H1 (cell line): Measurements from ENCODE around the gene DENND1A.

Experiments
- BACH1 ChIP-seq: IDR thresholded peaks from 2 replicates; pipeline ENCODE4 v1.6.1; 2012; ENCODE audit warnings: low read length, improper control_type of control experiment
- CBX5 ChIP-seq: fragments of 300-800, 300-1000 bp; sonication (generic); IDR thresholded peaks from 2 replicates; pipeline ENCODE4 v1.7.1; 2016; ENCODE audit warnings: antibody characterized with exemption, low read length, low read depth
- FOSL1 ChIP-seq: IDR thresholded peaks from 2 replicates; pipeline ENCODE4 v1.6.1; 2011; ENCODE audit warnings: mild to moderate bottlenecking, low read depth, low read length, moderate library complexity; ENCODE audit not compliant: insufficient read depth
- POLR2A ChIP-seq, 2 experiments: IDR thresholded peaks; 1 replicate in 1 of 2; 2 replicates in 1 of 2; pipeline ENCODE4 v1.6.1; 2011; ENCODE audit warnings: low read depth in 2 of 2, low read length in 2 of 2, mild to moderate bottlenecking in 2 of 2; ENCODE audit errors: control extremely low read depth in 1 of 2
- TF ChIP-seq, protein P1 (sequence below), 3 experiments: IDR thresholded peaks; 1 replicate in 2 of 3; 2 replicates in 1 of 3; pipeline versions ENCODE4 v1.5.1 to v1.6.1; 2011; ENCODE audit warnings: low read length in 3 of 3, mild to moderate bottlenecking in 3 of 3, inconsistent platforms in 2 of 3, low read depth in 1 of 3, moderate library complexity in 1 of 3; ENCODE audit not compliant: insufficient read depth in 1 of 3; ENCODE audit errors: control extremely low read depth in 1 of 3

DNA sequence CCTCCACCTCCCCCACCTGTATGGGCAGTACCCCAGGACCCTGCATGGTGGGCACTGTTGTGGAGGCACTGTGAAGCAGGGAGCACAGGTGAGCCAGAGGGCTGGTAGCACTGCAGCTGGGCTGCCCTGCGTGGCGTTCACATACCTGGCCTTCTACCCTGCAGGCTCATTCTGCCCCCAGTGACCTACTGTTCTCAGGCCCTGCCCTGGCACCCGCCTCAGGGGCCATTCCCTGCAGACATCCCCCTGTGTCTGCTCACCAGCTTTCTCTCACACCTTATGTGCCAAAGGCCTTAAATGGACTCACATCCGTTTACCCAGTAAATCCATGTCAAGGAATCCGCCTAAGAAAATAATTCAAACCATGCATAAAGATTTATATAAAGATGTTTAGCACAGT, 377.4 kb downstream of the DENND1A start:
- TF ChIP-seq, protein P1, sequence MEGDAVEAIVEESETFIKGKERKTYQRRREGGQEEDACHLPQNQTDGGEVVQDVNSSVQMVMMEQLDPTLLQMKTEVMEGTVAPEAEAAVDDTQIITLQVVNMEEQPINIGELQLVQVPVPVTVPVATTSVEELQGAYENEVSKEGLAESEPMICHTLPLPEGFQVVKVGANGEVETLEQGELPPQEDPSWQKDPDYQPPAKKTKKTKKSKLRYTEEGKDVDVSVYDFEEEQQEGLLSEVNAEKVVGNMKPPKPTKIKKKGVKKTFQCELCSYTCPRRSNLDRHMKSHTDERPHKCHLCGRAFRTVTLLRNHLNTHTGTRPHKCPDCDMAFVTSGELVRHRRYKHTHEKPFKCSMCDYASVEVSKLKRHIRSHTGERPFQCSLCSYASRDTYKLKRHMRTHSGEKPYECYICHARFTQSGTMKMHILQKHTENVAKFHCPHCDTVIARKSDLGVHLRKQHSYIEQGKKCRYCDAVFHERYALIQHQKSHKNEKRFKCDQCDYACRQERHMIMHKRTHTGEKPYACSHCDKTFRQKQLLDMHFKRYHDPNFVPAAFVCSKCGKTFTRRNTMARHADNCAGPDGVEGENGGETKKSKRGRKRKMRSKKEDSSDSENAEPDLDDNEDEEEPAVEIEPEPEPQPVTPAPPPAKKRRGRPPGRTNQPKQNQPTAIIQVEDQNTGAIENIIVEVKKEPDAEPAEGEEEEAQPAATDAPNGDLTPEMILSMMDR (IDR thresholded peaks at IDR 0.05; ENCODE audit: control extremely low read depth in 1 of 3, insufficient read depth in 1 of 3, low read depth in 1 of 3, low read length in 3 of 3), result no peak
- TF ChIP-seq FOSL1 (no peak), POLR2A (IDR thresholded peaks at IDR 0.05; ENCODE audit: control extremely low read depth in 1 of 2, low read depth in 2 of 2, low read length in 2 of 2) (no peak), BACH1 (no peak), CBX5 (no peak)
